Right renal pelvis (tissue), 4 donors: ENCODE data around the gene MXD1. TPM values are rescaled to one million over a fixed set of nuclear protein-coding genes. Genes with fewer than 3 reads are reported as not detected.
"Not testable (repeated sequence)": the region's sequence is repeated elsewhere in the genome, so short reads cannot be mapped to it uniquely, and the experiment has no call there.

Experiments used
- DNase-seq, 4 donors: peaks; one replicate each; pipeline ENCODE4 v3.0.0-alpha.2; 2013; ENCODE audit warnings: low read depth in 4 of 4, low spot score in 3 of 4, missing footprints in 1 of 4
- polyA plus RNA-seq, 4 donors: library from polyadenylated mRNA; unstranded; fragments of 120-200 nt; gene quantifications; one replicate each; pipeline ENCODE4 v1.2.1, GENCODE V29; 2013; ENCODE audit not compliant: insufficient read length in 4 of 4

The MXD1 gene
- polyA plus RNA-seq, result 10 to 100 TPM; 10.5 to 15.1 (median 12.2) TPM

DNA sequence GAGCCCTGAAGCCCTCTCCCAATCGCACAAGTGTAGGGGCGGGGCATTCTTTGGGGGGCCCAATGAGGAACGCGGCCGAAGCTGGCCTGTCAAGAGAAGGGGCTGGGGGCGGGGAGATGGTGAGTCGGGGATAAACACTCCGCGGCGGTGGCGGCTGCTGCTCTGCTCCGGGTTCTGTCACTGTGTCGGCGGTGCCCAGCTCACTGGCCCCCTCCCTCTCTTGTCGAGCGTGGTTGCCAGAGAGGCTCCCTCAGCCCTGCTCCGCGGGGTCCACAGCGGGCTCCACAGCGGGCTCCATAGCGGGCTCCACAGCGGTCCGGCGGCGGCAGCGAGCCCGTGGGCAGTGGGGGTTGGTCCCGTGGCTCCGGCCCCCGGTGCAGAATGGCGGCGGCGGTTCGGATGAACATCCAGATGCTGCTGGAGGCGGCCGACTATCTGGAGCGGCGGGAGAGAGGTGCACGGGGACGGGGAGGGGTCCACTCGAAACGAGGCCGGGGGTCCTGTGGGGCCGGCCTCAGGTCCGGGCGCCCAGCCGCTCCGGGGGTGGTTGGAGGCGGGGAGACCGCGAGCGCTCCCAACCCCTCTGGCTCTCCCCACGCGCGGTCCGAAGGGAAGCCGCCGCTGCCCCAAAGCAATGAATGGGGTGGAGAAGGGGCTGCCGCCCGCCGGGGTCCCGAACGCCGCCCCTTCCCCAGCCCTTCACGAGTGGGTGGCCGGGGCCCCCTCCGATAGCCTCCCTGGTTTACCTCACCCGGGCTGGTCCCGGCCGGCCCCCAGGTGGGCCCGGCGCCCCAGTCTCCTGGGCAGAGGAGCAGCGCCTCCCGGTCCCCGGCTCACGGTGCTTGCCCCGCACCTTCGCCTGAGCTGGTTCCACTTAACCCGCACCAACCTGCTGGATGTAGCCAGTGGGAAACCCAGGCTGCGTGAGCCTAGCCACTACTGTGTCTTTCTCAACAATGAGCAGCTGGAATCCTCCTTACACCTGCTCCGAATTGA lies at the start of gene MXD1:
TSS of gene MXD1 (plus strand) at position 160 of the 996 bp plus-strand sequence. CDS start at position 382, 222 bp downstream.
- peak in 2 of 4 donors; percentile 1 to 93 for DNase-seq

- DNase-seq, result no peak
These were observed 26.5 kb upstream of the MXD1 start for GRCh38 chr2:69888451-69888850.

- DNase-seq, result no peak
These were observed 25.6 kb upstream of the MXD1 start for GRCh38 chr2:69889302-69889701.

DNA sequence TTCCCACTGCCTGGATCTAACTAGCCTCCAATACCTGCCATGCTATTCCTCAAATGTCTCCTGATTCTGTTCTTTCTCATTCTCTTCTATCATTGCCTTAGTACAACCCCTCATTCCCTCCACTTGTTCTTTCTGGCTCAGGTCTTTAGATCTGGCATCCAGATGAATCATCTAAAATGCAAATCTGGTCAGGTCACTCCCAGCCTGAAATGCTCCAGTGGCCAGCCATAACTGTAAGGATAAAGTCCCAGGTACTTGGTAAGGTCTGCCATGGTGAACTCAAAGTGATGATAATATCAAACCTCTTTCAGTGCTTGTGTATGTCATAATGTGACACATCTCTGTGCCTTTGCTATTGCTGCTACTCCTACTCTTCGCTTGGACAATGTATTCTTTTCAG lies 24.0 kb upstream of the MXD1 start:
- no peak for DNase-seq

GRCh38 chr2:69892838-69893424 lies 22.0 kb upstream of the MXD1 start:
- DNase-seq, result not testable (repeated sequence)

DNA sequence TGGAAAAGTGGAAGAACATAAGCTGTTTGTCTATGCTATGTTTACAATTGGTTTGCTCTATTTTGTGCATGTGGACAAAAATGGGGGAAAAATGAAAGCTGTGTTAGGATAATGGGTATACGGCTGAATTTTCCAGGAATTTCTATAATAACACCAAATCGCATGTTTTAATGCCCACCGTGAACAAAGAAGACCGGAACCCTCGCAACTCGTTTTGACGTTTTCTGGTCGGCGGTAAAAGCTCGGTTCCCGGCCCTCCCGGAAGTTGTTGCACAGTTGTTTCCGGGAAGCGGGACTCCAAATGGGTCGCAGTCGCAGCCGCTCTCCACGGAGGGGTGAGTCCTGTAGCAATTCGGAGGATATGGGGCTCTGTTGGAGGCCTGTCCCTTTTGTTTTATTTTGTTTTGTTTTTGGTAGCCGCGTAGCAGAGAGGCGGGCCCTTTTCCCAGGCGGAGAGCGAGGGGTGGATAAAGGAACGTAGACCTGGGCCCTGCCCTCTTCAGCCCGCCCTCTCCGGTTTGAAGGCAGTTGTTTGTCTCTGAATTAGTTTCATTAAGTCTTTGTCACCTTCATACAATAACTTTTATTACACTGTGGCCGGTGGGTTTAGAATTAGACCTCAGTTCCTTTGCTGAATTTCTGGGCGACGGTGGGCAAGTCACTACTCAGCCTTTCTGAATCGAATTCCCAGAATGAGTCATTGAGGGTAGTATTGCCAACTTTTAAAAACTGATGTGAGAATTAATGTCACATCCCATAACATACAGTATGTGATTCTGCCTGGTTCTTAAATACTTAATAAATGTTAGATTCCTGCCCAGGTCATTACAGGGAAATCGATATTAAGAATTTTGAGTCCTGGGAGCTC lies 21.0 kb upstream of the MXD1 start, which contains the start of gene SNRNP27:
TSS of gene SNRNP27 (plus strand) at position 273 of the 868 bp plus-strand sequence. CDS start at position 302, 29 bp downstream.
- DNase-seq, result peak; percentile 69 to 75 (median 71)

DNA sequence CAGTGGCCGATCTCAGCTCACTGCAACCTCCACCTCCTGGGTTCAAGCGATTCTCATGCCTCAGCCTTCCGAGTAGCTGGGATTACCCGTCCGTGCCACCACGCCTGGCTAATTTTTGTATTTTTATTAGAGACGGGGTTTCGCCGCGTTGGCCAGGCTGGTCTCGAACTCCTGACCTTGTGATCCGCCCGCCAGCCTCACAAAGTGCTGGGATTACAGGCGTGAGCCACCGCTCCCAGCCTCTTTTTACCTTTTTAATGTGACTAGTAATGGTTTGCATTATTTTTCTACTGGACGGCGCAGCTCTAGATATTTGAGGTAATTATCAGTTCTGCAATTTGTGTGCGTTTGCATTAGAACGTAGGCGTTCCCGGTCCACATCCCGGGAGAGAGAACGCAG lies 20.2 kb upstream of the MXD1 start:
- not testable (repeated sequence) for DNase-seq

DNA sequence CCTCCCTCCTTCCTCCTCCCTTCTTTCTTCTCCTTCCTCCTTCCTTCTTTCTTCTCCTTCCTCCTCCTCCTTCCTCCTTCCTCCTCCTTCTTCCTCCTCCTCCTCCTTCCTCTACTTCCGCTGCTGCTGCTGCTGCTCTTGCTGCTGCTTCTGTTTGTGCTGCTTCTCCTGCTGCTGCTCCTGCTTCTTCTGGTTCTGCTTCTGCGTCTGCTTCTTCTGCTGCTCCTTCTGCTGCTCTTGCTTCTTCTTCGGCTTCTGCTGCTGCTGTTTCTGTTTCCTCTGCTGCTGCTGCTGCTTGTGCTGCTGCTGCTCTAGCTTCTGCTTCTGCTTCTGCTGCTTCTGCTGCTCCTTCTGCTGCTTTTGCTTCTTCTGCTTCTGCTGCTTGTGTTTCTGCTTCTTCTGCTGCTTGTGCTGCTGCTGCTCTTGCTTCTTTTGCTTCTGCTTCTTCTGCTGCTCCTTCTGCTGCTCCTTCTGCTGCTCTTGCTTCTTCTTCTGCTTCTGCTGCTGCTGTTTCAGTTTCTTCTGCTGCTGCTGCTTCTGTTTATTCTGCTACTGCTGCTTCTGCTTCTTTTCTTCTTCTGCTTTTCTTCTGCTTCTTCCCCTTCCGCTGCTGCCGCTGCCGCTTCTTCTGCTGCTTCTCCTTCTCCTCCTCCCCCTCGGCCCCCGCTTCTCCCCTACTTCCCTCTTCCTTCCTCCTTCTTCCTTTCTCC lies 12.5 kb upstream of the MXD1 start:
- DNase-seq, result no peak

DNA sequence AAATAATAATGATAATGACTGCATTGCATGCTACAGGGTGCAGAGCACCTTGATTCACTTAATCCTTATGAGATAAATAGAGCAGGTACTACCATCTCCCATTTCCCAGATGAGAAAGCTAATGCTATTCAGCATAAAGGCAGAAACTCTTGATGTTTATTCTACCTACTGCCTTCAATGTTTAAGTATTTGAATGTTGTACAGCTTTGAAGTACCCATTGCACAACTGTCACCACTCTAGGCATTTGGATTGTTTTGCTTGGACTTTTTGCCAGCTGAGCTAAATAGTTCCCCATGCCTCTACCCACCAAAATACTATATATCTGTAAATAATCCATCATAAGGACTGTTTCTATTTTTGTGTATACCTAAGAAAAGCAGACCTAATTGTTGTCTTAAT lies 7.7 kb upstream of the MXD1 start:
- DNase-seq, result no peak

GRCh38 chr2:69911985-69912563 lies 2.8 kb upstream of the MXD1 start:
- peak in 3 of 4 donors; percentile 39 to 55 (median 52) for DNase-seq

GRCh38 chr2:69914164-69914949 lies 552 bp upstream of the MXD1 start:
- peak in 3 of 4 donors; percentile 99 to 100 (median 100) for DNase-seq

GRCh38 chr2:69916106-69916505 lies 1.2 kb downstream of the MXD1 start:
- no peak for DNase-seq

DNA sequence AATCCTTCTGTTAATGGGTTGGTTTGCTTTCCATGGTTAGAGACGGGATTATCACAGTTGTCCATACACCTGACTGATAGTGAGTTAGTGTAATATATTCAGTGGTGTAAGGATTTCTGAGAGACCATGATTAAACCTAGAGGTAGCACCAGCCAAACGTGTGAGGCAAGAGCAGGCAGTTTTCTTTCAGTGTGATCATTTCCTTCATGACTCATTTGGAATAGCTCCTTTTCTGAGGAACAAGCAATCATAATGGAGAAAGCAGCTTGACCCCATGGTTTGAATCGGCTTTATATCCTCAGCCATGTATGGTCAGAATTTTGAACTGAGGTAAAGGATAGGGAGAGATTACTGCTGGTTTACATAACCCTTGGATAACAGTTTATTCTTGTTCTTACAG lies 2.9 kb downstream of the MXD1 start:
- no peak for DNase-seq

DNA sequence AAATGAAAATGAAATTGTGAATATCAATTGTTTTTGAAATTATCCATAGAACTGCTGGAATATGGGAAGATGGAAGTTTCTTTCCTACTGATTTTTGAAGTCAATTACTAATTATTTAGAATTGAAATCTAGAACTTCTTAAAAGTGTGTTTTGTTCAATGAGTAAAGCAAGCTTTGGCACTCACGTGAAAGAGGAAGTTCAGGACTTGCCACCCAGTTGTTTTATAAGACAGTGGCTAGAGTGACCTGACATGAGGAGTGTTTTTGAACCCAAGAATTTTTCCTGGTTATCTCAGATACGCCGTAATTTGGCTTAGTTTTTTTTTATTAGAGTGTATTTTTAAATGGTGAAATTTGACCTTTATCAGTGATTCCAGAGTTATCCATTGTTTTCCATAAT lies 3.5 kb downstream of the MXD1 start:
- DNase-seq, result no peak

GRCh38 chr2:69923116-69923515 lies 8.2 kb downstream of the MXD1 start:
- DNase-seq, result no peak

- DNase-seq, result no peak
These were observed 12.1 kb downstream of the MXD1 start for GRCh38 chr2:69926849-69927515.

DNA sequence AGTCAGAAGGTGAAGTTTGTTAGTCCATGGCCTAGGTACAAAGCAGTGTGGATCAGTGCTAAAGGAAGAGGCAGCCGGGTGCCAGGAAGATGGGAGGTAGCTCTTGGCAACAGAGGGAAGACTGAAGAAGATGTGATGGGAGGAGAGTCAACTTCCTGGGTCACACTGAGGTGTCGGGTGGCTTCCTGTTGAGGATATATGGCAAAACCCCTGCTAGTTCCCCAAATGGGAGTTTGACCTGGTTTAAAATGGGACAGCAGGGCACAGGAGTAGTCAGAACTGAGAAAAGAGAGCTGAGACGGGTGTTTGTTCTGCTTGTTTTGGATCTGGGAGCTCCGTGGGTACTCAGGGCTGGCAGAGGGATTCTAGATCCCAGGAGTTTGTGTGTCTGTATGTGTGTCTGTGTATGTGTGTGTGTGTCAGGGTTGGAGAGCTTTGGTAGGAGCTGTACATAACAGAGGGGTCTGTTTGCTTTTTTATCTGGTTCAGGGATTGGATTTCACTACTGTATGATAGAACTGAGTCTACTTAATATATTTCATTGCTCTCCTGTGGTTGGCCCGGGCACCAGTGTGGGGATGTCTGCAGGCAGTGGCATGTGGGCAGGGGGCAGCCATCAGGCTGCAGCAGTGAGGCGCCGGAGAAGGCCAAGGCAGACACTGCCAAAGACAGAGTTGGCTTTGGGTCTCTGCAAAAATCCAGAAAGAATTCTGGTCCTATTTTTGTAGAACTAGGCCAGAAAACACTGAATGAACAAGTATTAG lies 17.1 kb downstream of the MXD1 start:
- DNase-seq, result no peak

DNA sequence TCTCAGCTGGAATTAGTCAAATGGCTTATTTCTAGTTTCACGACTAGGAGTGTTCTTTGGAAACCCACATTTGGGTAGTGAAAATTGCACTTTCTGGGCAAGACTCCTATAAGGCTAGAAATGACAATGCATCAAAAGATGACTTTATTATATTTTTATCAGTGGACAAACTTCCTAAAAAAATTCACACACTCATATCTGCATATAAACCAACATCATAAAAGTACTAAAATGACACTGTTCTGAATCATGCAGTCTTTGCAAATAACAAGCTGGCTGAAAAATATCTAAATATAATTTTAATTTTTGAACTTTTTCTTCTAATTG lies 17.6 kb downstream of the MXD1 start:
- no peak for DNase-seq
